GM19328 (cell line): ENCODE data around the gene OR2D2.
"Not testable (repeated sequence)": the region's sequence is repeated elsewhere in the genome, so short reads cannot be mapped to it uniquely, and the experiment has no call there.

Experiments used
- ATAC-seq: cut with Tn5 transposase; IDR thresholded peaks from one replicate; pipeline ENCODE4 v1.9.1; 2021; ENCODE audit warnings: mild to moderate bottlenecking, moderate library complexity; ENCODE audit not compliant: unreplicated experiment

The OR2D2 gene

DNA sequence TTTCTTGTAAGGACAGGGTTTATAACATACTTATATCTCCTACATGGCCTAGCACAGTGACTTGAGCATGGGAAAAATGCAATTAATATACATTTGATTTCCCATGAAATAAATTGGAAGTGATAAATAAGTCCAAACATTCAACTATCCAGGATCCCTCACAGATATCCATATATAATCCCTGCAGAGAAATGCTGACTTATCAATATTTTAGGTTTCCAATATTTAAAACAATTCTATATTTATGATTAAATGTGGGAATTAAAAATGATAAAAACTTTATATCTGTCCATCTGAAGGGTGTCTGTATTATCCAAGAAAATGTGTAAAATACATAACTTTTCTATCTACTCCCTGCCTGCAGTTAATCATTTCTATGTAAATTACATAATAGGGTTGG lies 9.5 kb downstream of the OR2D2 start:
- ATAC-seq, result no peak

DNA sequence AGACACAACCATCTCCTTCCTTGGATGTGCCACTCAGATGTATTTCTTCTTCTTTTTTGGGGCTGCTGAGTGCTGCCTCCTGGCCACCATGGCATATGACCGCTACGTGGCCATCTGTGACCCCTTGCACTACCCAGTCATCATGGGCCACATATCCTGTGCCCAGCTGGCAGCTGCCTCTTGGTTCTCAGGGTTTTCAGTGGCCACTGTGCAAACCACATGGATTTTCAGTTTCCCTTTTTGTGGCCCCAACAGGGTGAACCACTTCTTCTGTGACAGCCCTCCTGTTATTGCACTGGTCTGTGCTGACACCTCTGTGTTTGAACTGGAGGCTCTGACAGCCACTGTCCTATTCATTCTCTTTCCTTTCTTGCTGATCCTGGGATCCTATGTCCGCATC lies 15.4 kb downstream of the OR2D2 start:
- no peak for ATAC-seq

DNA sequence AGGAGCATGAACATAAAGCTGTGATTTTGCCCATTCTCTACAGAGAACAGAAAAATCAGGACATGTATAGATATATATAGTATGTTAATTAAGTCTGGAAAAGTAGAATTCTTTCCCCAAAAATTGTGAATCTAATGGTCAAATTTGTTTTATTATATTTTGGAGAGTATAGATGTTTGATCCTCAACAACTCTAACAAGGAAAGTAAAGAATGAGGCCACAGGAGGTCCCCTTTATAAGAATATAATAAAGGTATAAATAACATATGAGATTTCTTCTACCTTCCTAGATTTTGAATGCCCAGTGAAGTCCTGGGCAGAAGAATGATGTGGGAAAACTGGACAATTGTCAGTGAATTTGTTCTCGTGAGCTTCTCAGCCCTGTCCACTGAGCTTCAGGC lies 16.0 kb downstream of the OR2D2 start, which contains the start of gene OR10A4:
Gene OR10A4 (plus strand): TSS at position 301 of the 400 bp plus-strand sequence. CDS start 23 bp downstream, at position 324.
- no peak for ATAC-seq

DNA sequence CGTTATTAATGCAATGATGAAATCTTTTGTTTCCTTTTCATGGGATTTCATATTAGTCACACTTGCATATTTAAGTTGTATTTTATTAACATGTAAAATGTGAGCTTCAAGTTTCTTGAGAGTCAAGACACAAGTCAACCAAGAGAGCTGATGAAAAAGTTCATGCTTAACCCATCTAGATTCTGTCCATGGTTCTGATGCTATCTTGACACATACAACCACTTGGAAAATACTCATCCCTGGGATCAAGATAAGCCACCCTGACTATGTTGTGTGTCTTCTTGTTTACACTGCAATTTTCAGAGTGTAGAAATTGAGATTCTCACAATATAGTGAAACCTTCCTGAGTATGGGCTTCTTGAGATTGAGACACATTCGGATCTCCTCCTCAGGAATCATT lies 16.5 kb downstream of the OR2D2 start:
- ATAC-seq, result no peak

DNA sequence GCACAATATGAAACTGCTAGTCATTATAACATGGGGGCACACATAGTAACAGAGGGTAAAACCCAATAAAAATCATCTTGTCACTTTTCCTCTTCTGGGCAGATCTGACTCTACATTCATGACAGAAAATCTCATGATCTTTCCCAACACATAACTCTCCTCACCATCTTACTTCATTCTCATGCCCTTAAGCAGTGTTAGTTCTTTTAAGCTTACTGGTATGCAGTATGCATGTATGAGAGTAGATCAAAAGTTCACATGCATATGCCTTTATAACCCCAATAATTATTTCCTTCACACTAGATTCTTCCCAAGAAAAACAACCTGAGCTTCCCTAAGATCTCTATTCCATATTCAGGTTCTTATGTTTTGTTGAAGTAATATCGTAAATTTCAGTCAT lies 21.0 kb downstream of the OR2D2 start:
- ATAC-seq, result no peak

DNA sequence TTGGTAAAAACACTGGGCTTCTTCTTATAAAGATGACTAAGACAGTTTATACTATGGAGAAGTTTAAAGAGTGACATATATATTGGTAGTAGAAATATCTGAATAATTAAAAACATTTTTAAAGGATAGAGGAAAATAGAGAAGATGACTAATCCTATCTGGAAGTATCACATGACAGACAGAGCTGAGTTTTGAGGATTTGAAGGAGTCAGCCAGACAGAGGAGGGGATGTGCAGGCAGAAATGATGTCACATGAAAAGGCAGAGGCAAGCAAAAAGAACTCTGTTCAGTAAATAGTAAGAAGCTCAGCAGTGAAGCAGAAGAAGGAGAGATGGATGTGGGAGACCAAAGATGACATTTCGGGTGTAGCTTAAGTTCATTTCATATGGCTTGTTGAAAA lies 27.9 kb downstream of the OR2D2 start:
- no peak for ATAC-seq

DNA sequence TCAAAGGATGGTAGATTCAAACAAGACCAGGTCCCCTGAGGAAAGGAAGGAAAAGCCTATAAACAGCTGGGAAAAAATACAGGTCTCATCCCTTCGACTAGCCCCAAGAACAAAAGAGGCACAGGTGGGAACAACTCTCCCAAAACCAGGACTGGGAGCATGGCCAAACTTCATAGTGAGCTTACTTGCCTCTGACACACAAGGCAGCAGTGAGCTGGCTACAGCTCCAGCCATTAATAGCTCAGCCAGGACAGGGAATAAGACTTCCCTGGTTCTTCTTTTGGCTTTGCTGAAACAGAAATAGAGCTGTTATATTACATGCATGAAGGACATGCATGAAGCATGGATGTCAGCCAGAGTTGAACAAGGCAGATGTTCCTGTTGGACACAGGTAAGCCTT lies 29.3 kb downstream of the OR2D2 start, which contains the start of gene OR10A2:
Gene OR10A2 (plus strand): TSS at position 97 of the 400 bp plus-strand sequence. CDS start 6,698 bp downstream, outside the sequence.
- no peak for ATAC-seq

DNA sequence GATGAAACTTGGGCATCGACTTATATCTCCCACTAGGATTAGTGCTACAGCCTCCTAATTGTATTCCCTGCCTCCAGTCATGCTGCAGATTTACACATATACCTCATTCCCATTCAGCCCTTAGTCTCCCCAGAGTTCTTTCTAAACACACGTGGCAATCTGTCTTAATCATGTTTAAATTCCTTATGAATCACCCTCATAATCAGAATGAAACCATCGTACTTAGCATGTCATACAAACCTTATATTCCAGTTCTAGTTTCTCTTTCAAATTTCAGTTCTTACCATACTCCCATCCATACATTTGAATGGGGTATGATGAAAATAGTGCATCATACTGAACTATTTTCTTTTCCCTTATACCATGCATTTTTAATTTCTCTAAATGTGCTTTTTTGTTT lies 35.4 kb downstream of the OR2D2 start:
- ATAC-seq, result no peak

DNA sequence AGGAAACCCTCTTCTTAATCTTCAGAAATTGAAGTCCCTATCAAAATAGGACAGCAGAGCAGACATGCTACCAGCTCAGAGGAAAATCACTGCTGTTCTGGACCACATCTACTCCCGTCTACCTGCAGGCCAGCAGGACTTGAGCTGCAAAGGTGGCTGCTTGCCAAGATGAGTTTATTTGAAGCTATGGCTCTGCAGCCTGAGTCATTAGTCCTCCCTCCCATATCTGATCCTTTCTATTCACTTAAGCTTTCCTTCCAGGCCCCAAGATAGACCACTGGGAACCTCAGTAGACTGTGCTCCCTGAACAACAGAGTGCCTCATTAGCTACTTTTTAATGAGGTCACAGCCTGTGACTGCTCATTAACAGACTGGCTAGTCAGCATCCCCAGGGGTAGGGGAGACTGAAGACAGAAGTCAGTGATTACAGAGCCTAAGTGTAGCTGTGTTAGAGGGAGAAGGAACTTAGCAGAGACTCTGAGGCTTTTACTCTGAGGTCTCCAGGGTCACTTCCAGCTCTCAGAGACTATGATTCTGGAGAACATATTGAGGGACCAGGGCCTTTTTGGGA lies 36.2 kb downstream of the OR2D2 start:
- ATAC-seq, result no peak

DNA sequence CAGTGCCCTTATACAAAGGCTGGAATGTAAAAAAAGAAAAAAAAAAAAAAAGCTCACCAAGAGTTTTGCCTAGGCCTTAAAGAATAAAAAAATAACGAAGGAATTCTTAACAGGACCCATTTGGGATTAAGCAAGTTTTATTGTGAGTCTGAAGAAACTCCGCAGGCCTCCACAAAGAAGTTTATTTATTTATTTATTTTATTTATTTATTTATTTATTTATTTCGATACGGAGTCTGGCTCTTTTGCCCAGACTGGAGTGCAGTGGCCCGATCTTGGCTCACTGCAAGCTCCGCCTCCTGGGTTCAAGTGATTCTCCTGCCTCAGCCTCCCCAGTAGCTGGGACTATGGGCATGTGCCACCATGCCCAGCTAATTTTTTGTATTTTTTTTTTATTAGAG lies 37.5 kb downstream of the OR2D2 start:
- ATAC-seq, result not testable (repeated sequence)

DNA sequence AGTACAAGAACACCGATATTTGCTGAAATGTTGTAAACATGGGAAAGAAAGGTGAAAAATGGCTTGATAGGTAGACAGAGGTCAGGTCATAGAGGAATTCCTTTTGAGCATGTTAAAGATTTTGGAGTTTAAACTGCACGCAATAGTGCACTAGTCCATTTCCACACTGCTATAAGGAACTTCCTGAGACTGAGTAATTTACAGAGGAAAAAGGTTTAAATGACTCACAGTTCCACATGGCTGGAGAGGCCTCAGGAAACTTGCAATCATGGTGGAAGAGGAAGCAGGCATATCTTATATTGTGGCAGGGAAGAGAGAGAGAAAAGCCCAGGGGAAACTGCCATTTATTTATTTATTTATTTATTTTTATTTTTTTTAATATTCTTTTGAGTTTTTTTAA lies 41.8 kb downstream of the OR2D2 start:
- ATAC-seq, result no peak

DNA sequence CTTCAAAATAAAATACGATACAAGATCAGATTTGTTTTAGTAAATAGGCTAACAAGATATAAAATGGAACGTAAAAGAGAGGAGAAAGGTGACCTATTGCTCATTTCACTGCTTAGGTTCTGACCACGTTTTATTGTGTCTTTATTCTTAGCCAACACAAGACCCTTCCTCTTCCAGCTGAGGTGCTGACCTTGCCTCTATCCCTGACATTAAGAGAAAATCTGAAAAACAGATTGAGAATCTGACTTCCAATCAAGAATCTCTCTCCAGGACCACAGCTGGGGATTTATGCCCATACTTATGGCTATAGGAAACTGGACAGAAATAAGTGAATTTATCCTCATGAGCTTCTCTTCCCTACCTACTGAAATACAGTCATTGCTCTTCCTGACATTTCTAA lies 46.9 kb downstream of the OR2D2 start, which contains the start of gene OR10A5:
Gene OR10A5 (plus strand): TSS at position 301 of the 400 bp plus-strand sequence. CDS start 0 bp downstream, at position 301.
- ATAC-seq, result no peak

DNA sequence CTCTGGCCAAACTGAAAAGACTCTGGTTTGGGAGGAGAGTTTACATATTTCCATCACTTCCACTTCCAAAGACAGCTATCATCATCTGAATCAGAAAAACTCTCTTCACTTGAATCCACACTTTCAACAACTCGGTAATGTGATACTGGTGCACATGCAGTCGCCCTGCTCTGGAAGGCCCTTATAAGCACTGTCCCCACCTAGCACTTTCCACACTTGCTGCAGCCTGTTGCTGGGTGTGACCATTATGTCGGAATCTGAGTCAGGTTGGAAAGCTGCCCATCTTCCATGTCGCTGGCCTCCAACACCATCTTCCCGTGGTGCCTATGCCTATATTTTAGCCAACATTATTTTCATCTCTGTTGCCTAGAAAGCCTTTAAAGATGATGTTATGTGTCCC lies 47.9 kb downstream of the OR2D2 start:
- no peak for ATAC-seq

DNA sequence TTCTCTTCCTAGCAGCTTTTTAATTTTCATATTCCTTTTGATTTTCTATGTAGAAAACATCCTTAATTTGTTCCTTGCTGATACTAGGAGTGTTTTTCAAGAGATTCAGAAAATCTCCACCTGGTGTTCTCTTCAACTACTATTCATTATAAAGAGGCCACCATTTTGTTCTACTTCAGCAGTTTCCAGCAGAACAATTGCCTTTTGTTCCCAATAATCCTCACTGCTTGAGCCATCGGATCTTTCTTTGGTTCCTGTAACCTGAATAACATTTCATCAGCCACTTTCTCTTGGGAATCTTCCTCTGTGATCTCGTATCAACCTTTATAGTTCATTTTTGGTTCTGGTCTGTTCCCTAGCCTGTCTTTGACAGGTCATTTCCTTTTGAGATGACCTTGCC lies 48.6 kb downstream of the OR2D2 start:
- no peak for ATAC-seq

DNA sequence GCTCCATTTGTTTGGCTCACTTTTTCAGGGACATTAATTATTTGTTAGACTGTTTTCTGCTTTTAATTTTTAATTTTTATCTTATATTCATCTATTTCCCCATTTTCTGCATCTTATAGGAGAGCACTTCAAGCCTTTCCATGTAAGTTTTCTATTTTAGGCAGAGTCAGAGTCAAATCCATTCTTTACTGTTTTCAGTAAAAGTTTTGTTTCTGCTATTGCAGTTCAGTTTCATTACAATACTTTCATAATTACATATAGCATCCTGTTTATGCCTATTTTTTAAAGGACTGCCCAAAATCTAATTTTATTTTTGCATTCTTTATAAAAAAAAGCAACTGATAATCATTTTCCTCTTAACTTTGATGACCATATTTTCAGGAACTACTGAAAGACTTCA lies 50.6 kb downstream of the OR2D2 start:
- ATAC-seq, result no peak
